Bronchial epithelial cell (primary cell): ENCODE measurements around the gene VAPA. TPM values are rescaled to one million over a fixed set of nuclear protein-coding genes. Genes with fewer than 3 reads are reported as not detected.

ENCODE experiments used
- DNase-seq: peaks from one replicate; pipeline ENCODE4 v3.0.0-alpha.2; 2010; ENCODE audit warnings: low read depth
- FAIRE-seq: peaks from 2 replicates; lab custom pipeline; 2011; peaks lifted over from hg19 to GRCh38; lab: Jason Lieb, UNC
- H3K27me3 ChIP-seq: 2 replicates; pipeline ENCODE4 v1.5.1; 2011; ENCODE audit warnings: low read length; ENCODE audit not compliant: control insufficient read depth, insufficient read depth
- H3K36me3 ChIP-seq: 2 replicates; pipeline ENCODE4 v1.5.1; 2011; ENCODE audit warnings: low read length; ENCODE audit not compliant: control insufficient read depth, insufficient read depth
- H3K4me3 ChIP-seq: 2 replicates; pipeline ENCODE4 v1.5.1; 2011; ENCODE audit warnings: mild to moderate bottlenecking, low read depth, low read length, control low read depth
- CTCF ChIP-seq: IDR thresholded peaks from 2 replicates; pipeline ENCODE4 v1.5.1; 2011; ENCODE audit warnings: mild to moderate bottlenecking, moderate library complexity, low read length, control low read depth, inconsistent platforms; ENCODE audit not compliant: insufficient read depth, severe bottlenecking
- total RNA-seq: library from RNA; depleted of rRNA; stranded (reverse); fragments of >200 nt; gene quantifications from 2 replicates; pipeline ENCODE4 v1.2.1, GENCODE V29; 2014

Gene VAPA
- total RNA-seq, 1 donor from 2014 or later: 356 TPM

DNA sequence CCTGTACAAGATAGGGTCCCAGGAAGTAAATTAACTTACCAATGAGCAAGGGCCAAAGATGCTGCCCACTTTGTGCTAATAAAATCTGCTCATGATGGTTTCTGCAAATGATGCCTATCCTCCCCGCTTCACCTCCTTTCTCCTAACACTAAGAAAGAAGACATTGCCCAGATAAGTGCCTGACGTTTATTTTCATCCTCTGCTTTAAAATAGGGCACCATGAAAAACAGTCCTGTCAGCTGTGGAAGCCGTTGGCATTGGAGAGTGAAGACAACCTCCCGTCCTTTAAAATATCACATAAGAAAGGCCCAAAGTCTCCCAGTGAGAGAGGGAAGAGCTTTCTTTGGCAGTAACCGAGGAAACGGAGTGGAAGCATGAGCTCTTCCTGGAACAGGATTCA is 29.7 kb upstream of the VAPA start:
- no peak for TF ChIP-seq CTCF
- DNase-seq: no peak
- H3K27me3 ChIP-seq: no peaks in the 10 kb centered on the region
- no peak for FAIRE-seq
- H3K36me3 ChIP-seq: no peaks in the 10 kb centered on the region
- no peak overlapping the region for H3K4me3 ChIP-seq

DNA sequence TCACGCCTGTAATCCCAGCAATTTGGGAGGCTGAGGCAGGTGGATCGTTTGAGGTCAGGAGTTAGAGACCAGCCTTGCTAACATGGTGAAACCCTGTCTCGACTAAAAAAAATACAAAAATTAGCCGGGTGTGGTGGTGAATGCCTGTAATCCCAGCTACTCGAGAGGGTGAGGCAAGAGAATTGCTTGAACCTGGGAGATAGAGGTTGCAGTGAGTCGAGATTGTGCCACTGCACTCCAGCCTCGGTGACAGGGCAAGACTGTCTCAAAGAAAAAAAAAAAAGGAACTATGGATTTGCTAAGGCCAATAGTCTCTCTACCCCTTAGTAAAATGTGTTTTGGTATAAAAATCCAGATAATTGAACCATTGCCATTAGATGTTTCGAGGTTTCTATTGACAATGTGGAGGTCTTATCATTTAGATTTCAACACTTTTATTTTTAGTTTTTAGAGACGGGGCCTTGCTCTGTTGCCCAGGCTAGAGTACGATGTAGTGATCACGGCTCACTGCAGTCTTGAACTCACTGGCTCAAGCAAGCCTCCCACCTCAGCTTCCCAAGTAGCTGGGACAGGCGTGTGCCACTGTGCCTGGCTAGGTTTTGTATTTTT is 29.2 kb upstream of the VAPA start:
- FAIRE-seq (no peak), DNase-seq (no peak)
- Histone ChIP-seq H3K27me3 (no peaks in the 10 kb centered on the region), H3K36me3 (no peaks in the 10 kb centered on the region), H3K4me3 (no peak overlapping the region)
- no peak for TF ChIP-seq CTCF

DNA sequence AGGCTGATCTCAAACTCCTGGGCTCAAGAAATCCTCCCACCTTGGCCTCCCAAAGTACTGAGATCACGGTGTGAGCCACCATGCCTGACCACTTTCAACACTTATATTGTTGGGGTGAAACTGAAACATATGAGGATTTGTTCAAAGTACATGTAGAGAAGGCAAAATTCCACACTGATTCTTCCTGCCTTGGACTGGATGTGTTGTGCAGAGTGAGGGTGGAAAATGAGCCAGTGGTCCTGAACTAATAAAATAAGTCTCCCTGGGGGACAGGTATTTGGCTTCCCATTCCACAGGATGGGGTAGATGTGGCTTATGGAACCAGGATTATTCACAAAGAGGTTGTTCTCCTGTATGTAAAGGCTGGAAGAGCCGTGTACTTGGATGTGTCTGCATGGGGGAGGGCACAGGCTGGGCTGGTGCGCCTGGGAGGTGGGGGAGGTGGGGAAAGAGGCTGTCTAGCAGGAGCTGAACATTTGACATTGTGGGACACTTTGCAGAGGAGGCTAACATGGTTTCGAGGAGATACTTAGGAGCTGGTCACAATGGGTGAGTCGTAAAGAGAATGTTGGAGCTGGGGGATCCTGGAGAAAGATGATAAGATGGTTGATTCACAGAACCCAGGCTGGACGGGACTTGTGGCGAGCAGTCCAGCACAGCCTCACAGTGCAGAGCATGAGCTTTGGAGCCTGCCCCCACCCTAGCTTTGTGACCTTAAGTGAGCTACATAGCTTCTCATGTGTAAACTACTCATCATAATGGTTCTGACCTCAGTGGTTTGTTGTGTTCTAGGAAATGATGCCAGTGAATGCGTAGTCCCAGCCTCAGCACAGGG is 28.4 kb upstream of the VAPA start, which contains the start of gene TXNDC2:
Gene TXNDC2 (plus strand): TSS at position 804 of the 835 bp plus-strand sequence. CDS start 708 bp downstream, outside the sequence.
- Histone ChIP-seq H3K36me3 (no peaks in the 10 kb centered on the region), H3K27me3 (no peaks in the 10 kb centered on the region), H3K4me3 (no peak within 1 kb of the TSS)
- no peak for TF ChIP-seq CTCF
- DNase-seq (no peak), FAIRE-seq (peak; percentile 7)

- FAIRE-seq (no peak), DNase-seq (no peak)
- TF ChIP-seq CTCF: no peak
- Histone ChIP-seq H3K36me3 (no peaks in the 10 kb centered on the region), H3K4me3 (no peak overlapping the region), H3K27me3 (no peaks in the 10 kb centered on the region)
These were observed 27.8 kb upstream of the VAPA start for GRCh38 chr18:9886005-9886348.

GRCh38 chr18:9887992-9888391 is 25.8 kb upstream of the VAPA start:
- no peak for TF ChIP-seq CTCF
- Histone ChIP-seq H3K27me3 (no peaks in the 10 kb centered on the region), H3K4me3 (no peak overlapping the region), H3K36me3 (no peaks in the 10 kb centered on the region)
- DNase-seq (no peak), FAIRE-seq (no peak)
